HG03135 (cell line): ENCODE data around the gene AKAP8.
"Not testable (repeated sequence)": the region's sequence is repeated elsewhere in the genome, so short reads cannot be mapped to it uniquely, and the experiment has no call there.

Experiments
- ATAC-seq: cut with Tn5 transposase; IDR thresholded peaks from one replicate; pipeline ENCODE4 v1.9.1; 2021; ENCODE audit warnings: mild to moderate bottlenecking, moderate library complexity; ENCODE audit not compliant: unreplicated experiment

The AKAP8 gene

GRCh38 chr19:15374105-15374651, 5.4 kb downstream of the AKAP8 start:
- ATAC-seq, result no peak

GRCh38 chr19:15373644-15374043, 5.9 kb downstream of the AKAP8 start:
- ATAC-seq, result no peak

- ATAC-seq, result no peak
These were observed 6.7 kb downstream of the AKAP8 start for GRCh38 chr19:15372891-15373301.

GRCh38 chr19:15372470-15372869, 7.1 kb downstream of the AKAP8 start:
- ATAC-seq, result no peak

GRCh38 chr19:15371786-15372380, 7.7 kb downstream of the AKAP8 start:
- ATAC-seq, result no peak

GRCh38 chr19:15371119-15371518, 8.5 kb downstream of the AKAP8 start:
- ATAC-seq, result no peak

GRCh38 chr19:15369594-15369891, 10.0 kb downstream of the AKAP8 start:
- no peak for ATAC-seq

- ATAC-seq, result no peak
These were observed 10.6 kb downstream of the AKAP8 start for GRCh38 chr19:15368798-15369593.

- ATAC-seq, result no peak
These were observed 11.4 kb downstream of the AKAP8 start for GRCh38 chr19:15368051-15368632.

GRCh38 chr19:15367439-15367838, 12.1 kb downstream of the AKAP8 start:
- ATAC-seq, result no peak

GRCh38 chr19:15365264-15365663, 14.3 kb downstream of the AKAP8 start:
- ATAC-seq, result no peak

GRCh38 chr19:15363791-15364190, 15.8 kb downstream of the AKAP8 start:
- ATAC-seq, result not testable (repeated sequence)

- ATAC-seq, result not testable (repeated sequence)
These were observed 16.5 kb downstream of the AKAP8 start for GRCh38 chr19:15363048-15363447.

- ATAC-seq, result not testable (repeated sequence)
These were observed 19.6 kb downstream of the AKAP8 start for GRCh38 chr19:15360015-15360414.

- ATAC-seq, result no peak
These were observed 20.7 kb downstream of the AKAP8 start for GRCh38 chr19:15358918-15359317.

GRCh38 chr19:15357906-15358305, 21.7 kb downstream of the AKAP8 start:
- ATAC-seq, result no peak

GRCh38 chr19:15354566-15355296, 24.9 kb downstream of the AKAP8 start:
- ATAC-seq, result no peak

- no peak for ATAC-seq
These were observed 25.7 kb downstream of the AKAP8 start for GRCh38 chr19:15353908-15354307.

GRCh38 chr19:15352535-15352934, 27.1 kb downstream of the AKAP8 start:
- ATAC-seq, result not testable (repeated sequence)

- ATAC-seq, result not testable (repeated sequence)
These were observed 38.3 kb downstream of the AKAP8 start for GRCh38 chr19:15341328-15341727.

GRCh38 chr19:15340086-15340485, 39.5 kb downstream of the AKAP8 start:
- no peak for ATAC-seq
